MM.1S (cell line): Measurements from ENCODE around the gene PPP1R16B.

Experiments
- CTCF ChIP-seq: fragments of 300-600 bp; sonication (generic); IDR thresholded peaks from 2 replicates; pipeline ENCODE4 v1.5.1; 2016; ENCODE audit warnings: antibody characterized with exemption, low read length, mixed read lengths
- EZH2 ChIP-seq: fragments of 300-600 bp; sonication (generic); optimal IDR thresholded peaks from 2 replicates; pipeline ENCODE3; 2017; ENCODE audit warnings: low read depth, mild to moderate bottlenecking, antibody characterized with exemption, low read length, mixed read lengths
- EZH2phosphoT487 ChIP-seq: fragments of 300-600 bp; sonication (generic); IDR thresholded peaks from 2 replicates; pipeline ENCODE4 v1.6.1; 2018; ENCODE audit warnings: antibody characterized with exemption, low read length

- TF ChIP-seq CTCF (no peak), EZH2 (no peak), EZH2phosphoT487 (no peak)
These were observed 120.8 kb downstream of the PPP1R16B start, which contains the start of gene FAM83D for GRCh38 chr20:38926142-38926933.
